Uterus (tissue), 2 donors: ENCODE results near the gene FAM180B.

ENCODE experiments used
- POLR2A ChIP-seq, 2 donors: fragments of 450-650 bp; IDR thresholded peaks; one replicate each; pipeline ENCODE4 v1.6.1; 2016; ENCODE audit warnings: antibody characterized with exemption in 2 of 2, mild to moderate bottlenecking in 1 of 2, moderate library complexity in 1 of 2
- TF ChIP-seq, protein P1 (sequence below), 4 experiments: fragments of 200-600 bp in 2 of 4; fragments of 450-650 bp in 2 of 4; sonication (generic) in 2 of 4; IDR thresholded peaks; one replicate each; pipeline ENCODE4 v1.5.1; 2016 to 2019; ENCODE audit warnings: antibody characterized with exemption in 4 of 4, mild to moderate bottlenecking in 2 of 4, moderate library complexity in 1 of 4

- TF ChIP-seq POLR2A (IDR thresholded peaks at IDR 0.05), result no peak
- TF ChIP-seq, protein P1, sequence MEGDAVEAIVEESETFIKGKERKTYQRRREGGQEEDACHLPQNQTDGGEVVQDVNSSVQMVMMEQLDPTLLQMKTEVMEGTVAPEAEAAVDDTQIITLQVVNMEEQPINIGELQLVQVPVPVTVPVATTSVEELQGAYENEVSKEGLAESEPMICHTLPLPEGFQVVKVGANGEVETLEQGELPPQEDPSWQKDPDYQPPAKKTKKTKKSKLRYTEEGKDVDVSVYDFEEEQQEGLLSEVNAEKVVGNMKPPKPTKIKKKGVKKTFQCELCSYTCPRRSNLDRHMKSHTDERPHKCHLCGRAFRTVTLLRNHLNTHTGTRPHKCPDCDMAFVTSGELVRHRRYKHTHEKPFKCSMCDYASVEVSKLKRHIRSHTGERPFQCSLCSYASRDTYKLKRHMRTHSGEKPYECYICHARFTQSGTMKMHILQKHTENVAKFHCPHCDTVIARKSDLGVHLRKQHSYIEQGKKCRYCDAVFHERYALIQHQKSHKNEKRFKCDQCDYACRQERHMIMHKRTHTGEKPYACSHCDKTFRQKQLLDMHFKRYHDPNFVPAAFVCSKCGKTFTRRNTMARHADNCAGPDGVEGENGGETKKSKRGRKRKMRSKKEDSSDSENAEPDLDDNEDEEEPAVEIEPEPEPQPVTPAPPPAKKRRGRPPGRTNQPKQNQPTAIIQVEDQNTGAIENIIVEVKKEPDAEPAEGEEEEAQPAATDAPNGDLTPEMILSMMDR (IDR thresholded peaks at IDR 0.05), result no peak
Observed at GRCh38 chr11:47587723-47588326, 1.3 kb downstream of the FAM180B start.
